GM19372 (cell line): Measurements from ENCODE around the gene NHLRC2.
"Not testable (repeated sequence)": the region's sequence is repeated elsewhere in the genome, so short reads cannot be mapped to it uniquely, and the experiment has no call there.

Experiments used
- ATAC-seq: cut with Tn5 transposase; IDR thresholded peaks from one replicate; pipeline ENCODE4 v1.9.1; 2021; ENCODE audit warnings: mild to moderate bottlenecking, low read depth, moderate library complexity; ENCODE audit not compliant: unreplicated experiment

NHLRC2 gene

DNA sequence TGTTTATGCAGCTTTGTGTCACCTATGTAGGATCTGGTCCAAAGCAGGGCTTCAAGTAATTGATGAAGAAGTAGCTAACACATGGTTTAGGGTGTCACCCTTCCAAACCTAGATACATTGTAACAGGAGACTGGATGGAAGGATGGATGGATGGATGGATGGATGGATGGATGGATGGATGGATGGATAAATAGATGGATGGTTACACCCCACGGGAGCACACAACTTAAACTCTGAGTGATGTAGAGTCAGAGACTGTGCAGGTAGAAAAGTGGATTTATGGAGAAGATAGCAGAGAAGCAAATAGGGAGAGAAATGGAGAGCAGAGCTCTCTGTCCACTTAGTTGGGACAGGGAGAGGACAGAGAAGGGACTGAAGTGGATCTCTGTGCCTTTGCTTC is 78.4 kb downstream of the NHLRC2 start:
- no peak for ATAC-seq

DNA sequence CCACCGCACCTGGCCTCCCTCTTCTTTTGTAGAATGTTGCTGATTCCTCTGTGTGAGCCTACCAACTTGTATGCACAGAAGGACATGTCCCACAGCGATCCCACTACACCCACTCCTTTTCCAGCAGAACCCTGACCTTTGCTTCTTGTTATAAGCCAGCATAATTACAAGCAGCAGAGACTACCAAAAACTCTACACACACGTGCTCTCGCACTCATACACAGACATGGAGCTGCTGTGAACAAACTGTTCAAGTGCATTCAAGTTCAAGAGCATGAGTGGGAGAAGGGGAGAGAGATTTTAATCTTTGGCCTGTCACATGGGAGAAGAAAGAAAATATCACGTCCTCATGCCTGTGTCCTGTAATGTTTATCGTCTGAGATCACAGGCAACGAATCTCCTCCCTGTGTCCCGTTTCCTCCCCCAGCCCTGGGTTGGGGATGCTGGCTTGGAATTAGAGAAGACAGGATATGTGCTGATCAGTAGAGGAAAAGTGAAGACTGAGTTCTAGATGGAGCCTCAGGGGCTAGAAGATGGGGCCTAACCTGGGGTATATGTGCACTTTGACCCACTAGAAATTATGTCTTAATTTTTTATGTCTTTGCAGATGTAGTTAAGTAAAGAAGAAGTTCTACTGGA is 79.6 kb downstream of the NHLRC2 start:
- no peak for ATAC-seq

DNA sequence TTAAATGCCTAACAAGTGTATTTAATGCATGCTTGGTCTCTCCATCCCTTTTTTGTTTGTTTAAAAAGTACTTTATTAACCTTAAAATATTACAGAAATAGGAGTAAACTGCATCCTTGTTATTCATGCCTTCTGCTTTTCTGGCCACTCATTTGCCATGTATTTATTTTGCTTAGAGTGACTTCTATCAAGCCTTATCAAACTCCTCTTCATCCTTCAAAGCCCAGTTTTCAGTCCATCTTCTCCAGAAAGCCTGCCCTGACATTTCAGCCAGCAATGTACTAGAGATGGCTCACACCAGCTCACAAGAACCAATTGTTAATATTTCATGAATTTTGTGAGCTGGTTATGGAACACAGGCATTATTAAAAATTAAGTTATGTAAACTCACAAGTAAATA is 82.8 kb downstream of the NHLRC2 start:
- ATAC-seq, result no peak

DNA sequence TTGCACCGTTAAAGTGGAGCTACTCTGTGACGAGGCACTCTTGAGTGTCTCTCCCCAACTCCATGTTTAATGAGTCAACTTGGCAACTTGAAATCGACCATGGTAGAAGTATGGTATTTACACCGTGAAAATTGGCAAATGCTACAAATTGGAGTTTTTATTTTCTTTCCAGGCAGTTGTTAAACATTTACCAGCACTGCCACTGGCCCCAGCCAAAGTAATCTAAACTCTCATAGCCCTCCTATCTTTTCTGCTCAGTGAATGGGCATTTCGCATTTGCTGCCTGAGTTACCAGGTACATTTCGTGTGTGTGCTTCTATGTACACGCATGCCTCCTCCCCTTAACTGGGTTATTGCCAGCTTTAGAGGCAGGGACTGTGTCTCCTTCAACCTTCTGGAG is 83.3 kb downstream of the NHLRC2 start:
- ATAC-seq, result no peak

DNA sequence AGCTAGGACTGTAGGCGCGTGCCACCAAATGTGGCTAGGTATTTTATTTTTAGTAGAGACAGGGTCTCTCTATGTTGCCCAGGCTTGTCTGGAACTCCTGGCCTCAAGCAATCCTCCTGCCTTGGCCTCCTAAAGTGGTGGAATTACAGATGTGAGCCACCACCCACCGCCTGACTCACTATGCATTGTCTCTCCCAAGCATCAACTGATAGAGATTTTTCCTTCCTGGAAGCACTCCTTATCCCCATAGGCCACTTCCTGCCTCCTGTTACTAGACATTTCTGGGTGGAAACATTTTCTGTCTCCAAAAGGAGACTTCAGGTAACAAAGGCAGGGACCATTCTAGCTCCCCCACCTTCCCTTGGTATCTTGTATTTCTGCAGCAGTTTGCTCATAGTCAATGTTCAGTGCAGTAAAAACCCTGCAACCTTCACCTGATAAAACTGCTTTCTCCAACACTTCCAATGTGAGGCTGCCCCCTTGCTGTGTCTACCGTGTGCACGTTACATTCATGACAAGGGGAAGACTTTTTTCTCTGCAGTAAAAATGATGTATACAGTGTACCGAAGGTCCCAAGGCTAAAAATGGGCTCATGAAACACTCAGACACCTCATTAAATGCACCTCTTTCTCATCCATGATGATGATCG is 84.9 kb downstream of the NHLRC2 start:
- no peak for ATAC-seq

DNA sequence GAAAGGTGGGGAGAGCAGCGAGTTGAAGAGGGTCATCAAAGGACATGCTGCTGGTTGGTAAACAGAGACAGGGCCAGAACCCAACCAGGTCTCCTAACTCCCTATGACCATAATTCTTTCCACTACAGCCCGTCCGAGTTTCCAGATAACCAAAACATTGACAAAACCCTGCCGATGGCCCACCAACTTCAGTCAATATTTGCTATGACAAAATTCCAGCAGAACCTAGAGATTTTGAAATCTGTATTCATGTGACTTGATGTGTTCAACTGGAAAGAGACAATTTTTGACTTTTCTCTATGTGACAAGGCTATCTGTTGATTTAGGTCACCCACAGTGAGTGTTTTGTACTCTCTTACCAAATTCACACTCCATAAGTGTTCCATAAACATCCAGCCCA is 86.7 kb downstream of the NHLRC2 start:
- ATAC-seq, result no peak

DNA sequence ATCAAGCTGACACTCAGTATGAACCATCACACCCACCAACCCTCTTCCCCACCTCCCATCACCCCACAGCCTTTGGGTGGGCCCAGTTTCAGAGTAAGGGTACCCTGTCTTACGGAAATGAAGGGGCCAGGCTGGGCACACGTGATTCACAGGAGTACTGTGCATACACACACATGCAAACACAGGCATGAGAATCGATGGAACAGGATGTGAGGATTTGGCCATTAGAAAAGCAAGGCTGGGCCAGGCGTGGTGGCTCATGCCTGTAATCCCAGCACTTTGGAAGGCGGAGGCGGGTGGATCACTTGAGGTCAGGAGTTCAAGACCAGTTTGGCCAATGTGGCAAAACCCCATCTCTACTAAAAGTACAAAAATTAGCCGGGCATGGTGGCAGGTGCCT is 88.7 kb downstream of the NHLRC2 start:
- ATAC-seq, result not testable (repeated sequence)

DNA sequence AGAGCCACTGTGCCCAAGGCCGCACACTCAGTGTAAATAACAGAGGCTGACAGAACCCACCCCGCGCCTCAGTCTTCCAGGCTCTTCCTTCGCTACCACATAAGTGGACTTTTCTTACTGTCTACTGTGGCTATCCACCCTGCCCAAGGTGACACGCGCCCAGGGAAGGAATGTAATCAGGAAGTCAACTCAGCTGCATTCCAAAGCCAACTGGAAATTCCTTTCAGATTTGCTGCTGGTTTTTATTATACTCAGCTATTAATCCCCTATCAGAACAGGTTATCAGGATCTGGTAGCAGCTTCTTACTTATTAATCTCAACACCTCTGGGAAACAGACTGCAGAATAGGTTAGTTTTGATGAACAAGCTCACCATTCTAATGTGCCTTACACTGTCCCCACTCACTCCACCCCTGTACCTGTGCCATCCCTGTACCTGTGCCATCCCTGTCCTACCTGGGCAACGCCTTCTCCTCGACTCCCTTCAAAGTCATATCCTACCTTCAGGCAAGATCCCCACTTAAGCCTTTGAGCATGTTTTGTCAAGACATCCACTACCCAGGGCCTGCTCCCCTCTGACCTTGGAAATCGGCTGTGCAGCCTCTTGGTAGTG is 90.7 kb downstream of the NHLRC2 start:
- no peak for ATAC-seq

DNA sequence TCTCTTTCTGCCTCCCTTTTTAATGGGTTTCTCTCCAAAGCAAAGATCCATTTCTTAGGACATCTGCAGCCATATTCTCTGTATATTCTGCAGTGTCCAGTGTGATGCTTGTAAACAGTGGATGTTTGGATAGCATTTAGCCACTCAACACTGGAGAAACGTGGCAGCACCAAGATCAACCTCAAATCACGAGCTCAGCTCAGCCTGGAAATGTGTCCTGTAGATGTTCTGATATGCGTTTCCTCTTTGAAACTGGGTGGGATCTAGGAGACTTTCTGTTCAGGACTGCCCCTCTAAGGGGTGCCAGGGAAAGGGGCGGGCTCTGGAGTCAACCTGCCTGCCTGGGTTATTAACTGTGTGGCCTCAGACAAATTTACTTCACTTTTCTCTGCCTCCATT is 91.2 kb downstream of the NHLRC2 start:
- ATAC-seq, result no peak

DNA sequence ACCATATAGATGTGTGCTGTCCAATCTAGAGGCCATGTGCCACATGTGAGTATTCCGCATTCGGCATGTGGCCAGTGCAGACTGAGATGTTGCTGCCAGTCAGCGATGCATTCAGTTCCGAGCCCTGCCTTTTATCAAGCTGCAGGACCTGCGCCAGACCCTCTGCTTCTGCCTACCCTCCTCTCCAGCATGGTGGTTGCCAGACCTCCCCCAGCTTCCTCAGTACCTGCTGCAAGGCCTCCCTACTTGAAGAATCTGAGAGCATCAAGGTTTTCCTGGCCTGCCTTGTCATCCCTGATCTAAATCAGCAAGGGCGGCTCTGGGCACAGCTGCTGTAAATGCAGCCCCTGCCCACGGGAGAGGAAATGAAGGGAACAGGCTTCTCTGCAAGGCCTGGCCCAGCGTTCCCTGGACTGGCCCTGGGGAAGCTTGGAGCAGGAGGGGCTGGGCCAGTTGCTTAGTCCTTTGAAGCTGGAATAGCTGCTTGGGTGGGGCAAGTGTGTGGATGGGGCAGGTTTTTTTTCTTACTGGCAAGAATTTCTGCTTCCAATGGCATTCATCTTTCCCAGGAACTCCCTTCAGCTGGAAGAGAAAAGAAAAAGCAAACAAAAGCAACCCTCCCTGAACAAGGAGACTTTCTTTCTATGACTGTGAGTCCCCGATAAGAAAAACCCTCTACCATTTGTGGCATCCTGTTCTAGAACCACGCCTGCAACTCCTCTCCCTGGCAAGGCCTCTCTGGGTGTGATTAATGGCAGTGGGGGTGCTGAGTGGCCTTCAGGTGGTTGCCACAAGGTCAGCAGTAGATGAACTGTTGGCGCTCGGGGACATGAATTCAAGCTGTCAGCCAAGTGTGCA is 93.0 kb downstream of the NHLRC2 start:
- no peak for ATAC-seq

DNA sequence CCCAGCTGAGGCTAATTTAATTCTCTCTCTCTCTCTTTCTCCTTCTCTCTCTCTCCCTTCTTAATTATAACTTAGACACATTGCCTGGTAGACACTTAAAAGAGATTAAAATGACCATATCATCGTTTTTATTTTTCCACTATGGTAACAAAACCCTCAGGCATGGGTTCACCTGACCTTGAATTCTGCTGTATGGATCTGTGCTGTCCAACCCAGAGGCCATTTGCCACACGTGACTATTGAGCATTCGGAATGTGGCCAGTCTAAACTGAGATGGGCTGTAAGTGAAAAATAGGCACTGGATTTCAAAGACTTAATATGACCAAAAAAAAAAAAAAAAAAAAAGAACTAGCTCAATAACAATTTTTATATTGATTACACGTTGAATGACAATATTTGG is 93.6 kb downstream of the NHLRC2 start:
- ATAC-seq, result no peak

DNA sequence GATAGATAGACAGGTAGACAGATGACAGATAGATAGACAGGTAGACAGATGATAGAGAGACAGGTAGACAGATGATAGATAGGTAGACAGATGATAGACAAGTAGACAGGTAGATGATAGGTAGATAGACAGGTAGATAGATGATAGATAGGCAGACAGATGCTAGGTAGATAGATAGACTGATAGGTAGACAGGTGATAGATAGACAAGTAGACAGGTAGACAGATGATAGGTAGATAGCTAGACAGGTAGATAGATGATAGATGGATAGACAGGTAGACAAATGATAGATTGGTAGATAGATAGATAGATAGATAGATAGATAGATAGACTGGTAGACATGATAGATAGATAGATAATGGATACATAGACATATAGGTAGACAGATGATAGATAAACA is 95.8 kb downstream of the NHLRC2 start:
- no peak for ATAC-seq

DNA sequence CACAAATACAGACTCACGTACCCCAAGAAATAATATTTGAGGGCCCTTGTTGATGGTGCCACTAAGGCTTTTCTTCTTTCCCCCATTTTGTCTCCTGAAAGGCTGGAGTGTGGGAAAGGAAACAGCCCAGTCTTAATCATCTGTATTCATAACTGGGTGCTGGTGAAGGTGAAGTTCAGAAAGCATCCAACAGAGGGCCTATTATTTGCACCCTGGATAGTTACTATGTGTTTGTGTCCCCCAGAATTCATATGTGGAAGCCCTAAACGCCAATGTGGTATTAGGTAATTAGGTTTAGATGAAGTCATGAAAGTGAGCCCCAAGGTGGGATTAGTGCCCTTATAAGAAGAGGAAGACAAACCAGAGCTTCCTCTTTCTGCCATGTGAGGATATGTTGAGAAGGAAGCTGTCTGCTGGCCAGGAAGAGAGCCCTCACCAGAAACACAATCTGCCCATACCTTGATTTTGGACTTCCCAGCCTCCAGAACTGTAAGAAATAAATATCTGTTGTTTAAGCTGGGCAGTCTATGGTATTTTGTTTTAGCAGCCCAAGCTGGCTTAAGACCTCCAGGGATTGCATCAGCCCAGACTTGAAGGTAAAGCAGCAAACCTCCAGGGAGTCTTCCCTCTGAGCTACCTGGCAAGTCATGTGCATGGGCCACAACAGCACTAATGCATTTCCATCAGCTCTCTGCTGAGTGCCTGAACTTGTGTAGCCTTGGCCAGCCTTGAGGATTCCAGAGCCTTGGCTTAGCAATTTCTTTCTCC is 99.2 kb downstream of the NHLRC2 start:
- ATAC-seq, result no peak

DNA sequence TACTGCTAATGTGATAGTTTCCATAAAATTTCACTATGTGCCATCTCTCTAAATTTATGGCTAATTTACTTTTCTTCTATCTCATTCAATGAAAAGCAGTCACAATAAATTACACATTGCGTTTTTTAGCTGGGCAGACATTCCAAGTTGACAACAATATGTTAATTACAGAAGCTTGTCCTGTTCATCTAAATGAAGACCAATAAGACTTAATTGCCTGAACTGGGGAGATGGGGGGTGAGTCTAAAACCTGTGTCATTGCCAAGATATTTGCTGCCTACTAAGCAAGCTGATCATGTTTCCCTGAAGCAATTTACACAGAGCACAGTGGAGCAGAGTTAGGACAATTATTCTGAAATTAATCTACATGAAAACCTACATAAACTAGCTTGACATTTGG is 99.9 kb downstream of the NHLRC2 start:
- ATAC-seq, result no peak

DNA sequence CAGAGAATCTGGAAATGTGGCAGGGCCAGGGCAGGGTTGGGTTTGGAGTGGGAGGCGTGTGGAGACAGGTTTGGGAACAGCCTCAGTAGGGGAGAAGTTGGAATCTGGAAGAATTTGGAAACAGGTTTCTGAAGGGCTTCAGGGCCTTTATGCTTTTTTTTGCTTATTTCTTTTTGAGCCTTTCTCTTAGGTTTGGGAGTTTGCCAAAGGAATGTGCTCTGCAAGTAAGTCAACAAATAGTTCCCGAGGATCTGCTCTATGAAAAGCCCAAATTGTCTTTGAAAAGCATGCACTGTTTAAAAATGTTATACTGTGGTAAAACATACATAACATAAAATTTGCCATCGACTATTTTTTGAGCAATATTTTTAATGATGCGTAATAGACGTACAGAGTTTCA is 102.6 kb downstream of the NHLRC2 start:
- ATAC-seq, result no peak

DNA sequence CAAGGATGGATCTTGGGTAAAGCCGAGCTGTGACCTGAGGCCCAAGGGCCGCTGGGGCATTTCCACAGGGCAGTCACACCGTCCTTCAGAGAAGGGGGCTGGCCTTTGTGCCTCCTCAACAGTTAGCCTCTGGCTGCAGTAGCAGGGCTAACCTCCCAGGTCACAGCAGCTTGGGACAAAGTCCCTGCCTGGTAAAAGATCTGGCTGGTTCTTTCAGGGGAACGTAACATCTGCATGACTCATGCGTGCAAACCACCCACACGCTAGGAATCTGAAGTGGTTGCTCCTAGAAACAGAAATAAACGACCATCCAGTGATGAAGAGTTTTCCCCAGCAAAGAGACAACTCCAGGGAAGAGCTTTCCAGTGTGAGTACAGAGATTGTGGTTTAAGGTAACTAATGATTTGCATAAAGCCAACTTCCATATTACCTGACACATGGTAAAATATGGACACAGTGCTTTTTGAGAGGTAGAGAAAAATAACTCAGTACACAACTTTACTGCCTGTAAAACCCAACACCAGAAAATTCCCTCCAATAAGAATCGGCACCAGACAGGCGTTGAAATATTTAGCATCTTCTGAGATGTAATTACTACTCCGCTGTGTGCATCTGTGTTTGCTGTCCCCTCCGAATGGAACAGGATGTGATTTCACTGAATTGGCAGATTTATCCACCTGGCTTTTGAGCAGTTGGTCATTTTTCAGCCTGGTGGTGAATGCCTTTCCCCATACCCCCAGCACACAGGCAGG is 104.3 kb downstream of the NHLRC2 start:
- no peak for ATAC-seq

DNA sequence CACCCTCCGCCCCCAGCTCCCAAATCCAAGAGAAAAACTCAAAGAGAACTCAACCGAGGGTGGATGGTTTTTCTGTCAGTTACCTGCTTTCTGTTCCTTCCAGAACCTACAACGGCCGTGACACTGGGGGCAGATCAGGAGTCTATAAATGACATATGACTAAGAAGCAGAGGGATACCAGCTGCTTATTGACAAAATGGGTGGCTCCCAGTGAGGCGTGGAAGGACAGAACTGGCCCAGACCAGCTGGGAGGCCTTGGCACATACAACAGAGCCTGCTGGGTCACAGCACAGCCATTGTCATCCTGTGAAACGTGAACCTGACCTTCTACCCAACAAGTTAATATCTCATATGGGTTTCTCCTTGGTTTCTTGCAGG is 104.9 kb downstream of the NHLRC2 start:
- ATAC-seq, result no peak

DNA sequence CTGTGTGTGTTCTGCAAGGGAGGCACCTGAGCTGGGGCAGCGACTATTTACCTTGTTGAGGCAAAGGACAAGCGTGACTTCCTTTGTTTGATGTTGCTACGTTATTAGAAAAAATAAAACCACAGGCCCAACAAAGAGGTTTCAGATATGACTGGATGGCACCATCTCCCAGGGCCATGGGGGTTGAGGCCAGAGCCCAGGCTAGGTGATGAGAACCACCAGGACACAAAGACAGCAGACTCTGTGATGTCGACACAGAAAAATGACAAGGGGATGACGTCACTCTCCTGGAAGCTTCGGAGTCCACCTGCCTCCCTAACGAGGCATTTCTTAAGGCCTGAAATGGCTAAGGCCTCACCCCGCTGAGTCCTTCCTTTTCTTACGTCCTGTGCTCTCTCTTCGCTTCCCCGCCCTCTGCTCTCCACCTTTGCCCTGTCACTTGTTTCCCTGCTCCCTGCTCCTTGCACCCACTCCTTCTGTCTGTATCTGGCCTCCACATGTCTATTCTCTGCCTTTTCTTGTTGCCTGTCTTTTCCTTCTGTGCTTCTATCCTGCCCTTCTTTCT is 106.2 kb downstream of the NHLRC2 start:
- no peak for ATAC-seq

DNA sequence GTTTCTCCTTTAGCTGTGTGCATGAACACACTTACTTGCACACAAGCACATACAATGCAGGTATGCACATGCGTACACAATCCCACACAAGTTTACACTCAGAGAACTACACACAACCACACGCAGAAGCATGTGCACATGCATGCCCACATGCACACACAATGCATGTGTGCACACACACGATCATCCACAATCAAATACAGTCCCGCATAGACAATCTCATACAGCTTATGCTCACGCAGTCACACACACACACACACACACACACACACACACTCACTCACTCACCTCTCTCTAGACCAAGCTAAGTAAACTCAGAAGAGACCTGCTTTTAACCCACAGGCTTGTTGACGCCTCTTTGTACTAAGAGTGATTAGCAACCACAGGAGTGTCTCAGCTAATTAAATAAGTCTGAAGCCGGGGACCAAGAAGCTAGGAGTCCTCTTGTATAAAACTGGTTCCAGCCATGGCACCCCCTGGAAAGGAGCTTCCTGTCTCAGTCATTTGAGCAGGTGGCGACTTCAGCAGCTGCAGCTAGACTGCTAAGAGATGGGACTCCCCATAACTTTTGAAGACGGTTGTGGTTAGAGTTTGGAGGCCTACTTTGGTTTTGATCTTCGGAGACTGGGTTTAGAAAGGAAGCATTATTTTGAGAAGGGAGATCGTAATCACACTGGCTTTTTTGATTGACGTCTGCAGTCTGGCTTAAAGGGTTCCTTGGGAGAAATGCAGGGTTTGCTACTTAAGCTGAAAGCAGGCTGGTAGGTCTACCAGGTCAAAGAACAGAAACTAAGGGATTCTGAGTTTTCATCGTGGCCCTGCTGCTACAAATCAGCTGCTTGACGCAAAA is 106.9 kb downstream of the NHLRC2 start:
- ATAC-seq, result peak; percentile 64
